SW 1271 (cell line): Measurements from ENCODE around the gene CASTOR1.

Experiments used
- DNase-seq, 2 experiments: peaks; one replicate each; lab custom pipeline; 2025; lab: John Stamatoyannopoulos, UW

Gene CASTOR1

DNA sequence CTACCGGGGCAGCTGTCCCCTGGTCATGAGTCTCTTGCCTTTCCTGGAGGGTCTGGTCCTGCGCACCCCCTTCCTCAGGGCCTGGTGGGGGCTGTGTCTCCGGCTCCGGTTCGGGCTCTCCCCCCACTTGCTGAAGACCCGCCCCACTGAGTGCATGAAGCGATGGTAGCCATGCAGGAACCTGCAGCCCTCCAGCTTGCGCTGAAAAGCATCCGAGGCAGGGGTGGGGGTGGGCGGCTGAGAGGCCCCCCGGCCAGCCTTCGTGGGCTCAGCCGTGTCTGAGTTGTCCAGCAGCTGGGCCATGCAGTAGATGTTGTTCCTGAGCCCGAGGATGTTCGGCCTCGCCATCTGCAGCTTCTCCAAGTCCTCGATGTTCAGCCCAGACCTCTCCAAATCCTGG is 25.4 kb downstream of the CASTOR1 start:
- no peak for DNase-seq

DNA sequence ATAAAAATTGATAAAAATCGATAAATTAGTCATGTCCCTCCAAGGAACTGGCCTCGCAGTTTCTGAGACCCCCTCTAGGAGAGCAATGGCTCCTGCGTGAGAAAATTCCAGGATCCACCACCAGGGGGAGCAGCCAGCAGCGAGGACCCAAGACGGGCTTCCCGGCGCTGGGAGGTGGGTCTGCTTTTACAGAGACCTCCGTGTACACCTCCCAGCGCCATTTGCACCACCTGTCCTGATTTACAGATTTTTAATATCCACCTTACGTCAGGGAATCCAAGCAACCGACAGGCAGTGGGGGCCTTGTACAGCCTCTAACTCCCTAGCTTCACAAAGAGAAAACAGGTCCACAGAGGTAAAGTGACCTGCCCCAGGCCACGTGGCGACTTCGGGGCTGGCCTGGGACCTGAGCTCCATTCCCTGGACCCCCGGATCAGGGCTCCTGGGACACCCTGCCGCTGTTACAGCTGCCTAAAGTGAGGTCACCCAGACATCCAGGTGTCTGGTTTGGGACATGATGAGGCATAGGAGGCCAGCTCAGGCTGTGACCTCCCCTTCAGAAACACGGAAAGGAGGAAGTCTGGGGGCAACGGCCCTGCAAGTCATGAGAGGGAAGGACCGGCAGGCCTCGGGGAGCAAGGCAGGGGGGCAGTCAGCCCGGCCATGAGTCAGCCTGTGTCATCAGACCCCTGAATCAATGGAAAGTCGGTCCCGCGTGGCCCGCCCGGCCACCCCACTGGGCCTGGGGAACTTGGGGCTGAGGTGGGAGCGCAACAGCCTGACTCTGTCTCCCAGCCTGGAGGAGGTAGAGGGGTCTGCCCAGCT is 26.2 kb downstream of the CASTOR1 start:
- DNase-seq: peak in 1 of 2 experiments; percentile 18

DNA sequence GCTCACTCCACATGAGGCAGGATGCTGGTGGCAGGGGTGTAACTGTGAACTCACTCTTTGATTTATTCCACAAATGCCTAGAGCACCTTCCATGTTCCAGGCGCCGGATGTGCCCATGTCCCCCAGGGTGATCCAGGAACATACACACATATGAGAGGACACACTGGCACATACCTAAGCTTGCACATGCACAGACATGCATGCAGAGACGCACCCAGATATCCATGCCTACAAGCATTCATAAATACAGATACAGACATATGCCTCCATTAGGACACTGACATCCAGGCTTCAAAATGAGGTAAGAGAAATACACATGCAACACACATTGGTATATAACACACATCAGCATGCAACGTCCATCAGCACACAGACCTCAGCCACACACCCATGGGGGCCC is 27.2 kb downstream of the CASTOR1 start:
- DNase-seq: no peak

DNA sequence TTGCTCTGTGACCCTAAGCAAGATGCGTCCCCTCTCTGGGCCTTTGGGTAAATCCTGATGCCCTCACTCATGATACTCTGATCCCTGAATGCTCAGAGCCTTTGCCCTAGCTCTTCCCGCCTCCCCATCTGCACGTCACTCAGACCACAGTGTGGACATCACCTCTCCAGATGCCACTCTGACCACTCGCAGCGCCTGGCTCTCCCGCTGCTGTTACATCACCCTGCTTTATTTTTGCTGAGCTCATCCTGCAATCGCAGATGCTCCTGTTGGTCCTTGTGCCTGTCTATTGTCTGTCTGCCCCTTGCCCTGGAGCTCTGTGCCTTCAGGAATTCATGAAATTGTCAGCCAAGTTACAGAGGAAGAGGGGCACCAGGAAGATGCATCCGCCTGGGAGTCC is 28.2 kb downstream of the CASTOR1 start:
- DNase-seq: no peak

DNA sequence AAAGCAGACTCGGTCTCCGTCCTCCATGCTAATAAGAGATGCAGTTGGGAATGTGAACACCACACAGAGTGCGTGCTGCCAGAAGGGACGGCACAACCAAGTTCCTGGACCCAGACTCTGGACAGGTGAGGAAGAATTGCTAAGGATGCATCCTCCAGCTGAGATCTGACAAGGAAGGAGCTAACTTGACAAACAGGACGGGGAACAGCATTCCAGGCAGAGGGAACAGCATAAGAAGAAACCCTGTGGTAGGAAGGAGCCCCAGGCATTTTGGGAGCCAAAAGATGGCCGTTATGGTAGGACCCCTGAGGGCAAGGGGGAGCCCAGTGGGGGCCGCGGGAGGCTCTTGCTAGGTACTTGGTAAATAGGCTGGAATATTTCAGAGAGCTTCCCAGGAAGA is 28.6 kb downstream of the CASTOR1 start:
- DNase-seq: no peak

DNA sequence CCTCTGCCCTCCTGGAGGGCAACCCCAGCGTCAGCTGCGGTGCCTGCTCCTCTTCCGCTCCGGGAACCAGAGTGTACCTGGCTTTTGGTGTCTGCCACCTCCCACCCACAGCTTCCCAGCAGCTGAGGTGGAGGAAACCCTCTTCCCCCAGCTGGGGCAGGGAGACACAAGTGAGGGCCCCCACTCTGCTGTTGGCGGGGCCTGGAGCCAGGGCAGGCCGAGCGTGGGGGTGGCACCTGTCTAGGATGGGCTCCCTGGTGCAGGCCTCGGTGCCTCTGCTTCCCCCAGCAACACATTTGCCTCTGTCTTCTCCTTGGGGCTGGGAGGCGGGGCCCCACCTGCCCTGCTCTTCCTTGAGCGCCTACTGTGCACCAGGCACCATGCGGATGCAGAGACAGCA is 29.0 kb downstream of the CASTOR1 start:
- DNase-seq: no peak

DNA sequence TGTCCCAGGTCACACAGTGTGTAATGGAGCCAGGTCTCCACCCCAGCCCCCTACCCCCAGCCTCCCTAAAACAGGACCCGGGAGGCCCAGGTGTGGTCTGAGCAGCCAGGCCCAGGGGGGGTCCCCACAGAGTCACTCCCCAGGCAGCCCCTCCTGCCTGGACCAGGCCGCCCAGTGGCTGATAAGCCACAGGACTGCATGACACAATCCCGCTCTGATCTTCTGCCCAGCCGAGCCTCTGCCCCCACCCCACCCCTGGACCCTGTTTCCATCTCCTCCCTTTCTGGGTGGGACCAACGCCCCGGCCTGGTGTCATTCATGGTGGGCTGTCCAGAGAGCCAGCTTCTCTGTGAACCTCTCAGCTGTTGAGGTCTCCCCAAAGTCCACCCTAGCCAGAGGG is 35.0 kb downstream of the CASTOR1 start:
- DNase-seq: no peak

DNA sequence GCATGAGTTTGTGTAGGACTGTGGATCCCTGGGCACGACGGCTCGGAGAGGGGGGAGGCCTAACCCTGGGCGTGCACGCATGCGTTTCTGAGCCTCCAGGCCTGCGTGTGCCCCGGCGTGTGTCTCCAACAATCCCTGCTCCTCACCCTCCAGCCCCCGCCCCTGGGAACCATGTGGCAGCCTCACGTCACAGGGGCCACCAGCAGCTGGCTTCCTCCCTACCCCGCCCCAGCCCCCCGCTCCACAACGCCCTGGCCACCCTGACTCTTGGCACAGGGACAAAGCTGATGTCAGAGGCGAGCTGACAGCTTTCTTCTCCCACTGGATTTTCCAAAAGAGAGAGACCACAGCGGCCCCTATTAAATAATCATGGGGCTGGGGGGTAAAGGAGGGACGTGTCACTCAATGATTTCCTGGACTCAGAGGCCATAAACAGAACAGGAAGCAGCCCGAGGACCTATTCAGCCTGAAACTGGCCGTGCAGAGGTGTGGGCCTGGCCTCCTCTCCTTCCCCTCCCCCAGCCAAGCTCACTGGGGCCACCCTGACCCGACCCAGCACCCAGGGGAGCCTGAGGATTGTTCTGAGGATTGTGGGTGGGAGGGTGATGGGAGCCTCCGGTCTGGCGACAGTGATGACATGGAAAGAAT is 36.0 kb downstream of the CASTOR1 start:
- DNase-seq: no peak

DNA sequence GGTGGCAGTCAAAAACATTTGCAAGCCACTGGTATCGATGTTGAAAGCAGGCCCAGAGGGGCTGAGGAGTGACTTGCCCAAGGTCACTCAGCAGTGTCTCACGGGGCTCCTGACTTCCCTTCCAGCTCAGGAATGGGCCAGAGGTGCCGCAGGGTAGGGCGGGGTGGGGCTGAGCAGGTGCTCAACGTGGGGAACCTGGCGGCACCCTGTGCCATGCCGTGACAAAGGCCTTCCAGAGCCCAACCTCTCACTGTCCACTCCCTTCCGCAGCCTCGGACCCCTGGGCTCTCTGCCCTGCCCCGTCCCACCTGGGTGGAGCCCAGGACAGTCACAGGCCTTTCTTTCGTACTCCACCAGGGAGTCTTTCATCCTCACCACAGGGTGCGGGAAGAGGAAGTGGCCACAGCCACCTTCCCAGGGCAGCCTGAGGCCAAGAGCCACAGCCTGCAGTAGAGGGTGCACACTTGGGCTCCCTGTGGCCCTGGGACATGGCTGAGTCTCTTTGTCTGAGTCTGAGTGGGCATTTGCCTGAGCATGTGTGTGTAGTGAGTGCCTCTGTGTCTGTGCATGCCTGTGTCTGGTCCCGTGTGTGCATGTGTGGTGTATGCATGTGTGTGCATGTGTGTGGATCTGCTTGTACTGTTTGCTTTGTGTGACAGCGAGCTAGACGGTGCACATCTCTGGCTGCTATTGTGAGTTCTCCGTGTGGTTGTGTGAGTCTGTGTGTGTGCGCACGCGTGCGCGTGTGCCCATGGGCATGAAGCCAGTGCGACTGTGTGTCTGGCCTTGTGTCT is 36.7 kb downstream of the CASTOR1 start:
- no peak for DNase-seq

DNA sequence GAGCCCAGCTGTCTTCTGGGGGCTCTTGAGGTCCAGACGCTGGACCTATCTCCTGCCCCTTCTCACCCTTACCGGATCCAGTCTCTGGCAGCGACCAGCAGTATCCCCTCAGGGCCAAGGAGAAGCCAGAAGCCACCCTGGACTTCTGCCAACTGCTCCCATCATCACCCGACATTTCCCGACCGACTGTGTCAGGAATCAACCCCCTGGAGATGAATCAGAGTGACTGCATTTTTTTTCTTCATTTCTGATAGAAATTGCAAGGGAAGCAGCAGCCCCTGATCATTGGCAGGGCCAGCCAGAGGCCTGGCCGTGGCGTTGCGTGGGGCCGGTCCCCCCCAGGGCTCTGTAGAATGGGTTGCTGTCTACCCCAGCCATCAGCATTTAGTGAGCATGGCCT is 37.6 kb downstream of the CASTOR1 start:
- no peak for DNase-seq

DNA sequence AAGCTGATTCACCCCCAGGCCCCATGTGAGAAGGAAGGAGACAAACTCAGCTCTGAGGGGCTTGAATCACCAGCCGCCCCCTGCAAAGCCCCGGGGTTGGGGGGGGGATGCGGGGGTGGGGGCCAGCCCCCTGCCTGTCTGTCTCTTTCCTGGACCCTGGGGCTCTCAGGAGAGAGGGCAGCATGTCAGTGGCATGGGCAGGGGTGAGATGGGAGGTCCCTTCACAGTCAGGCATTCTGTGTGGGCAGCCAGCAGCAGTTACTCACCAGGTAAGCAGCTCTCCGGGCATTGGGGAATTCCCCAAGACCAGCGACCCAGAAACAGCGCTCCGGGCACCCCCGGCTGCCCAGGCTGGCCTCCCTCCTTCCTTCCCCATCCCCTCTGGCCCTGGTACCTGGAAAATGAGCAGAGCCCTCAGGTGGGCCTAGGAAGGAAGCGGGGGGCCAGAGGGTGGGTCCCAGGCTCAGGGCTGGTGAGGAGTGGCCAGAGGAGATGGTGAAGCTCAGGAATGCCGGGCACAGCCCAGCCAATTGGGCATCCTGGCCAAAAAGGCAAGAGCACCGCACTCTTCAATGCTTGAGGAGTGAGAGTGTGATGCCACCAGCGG is 38.5 kb downstream of the CASTOR1 start:
- DNase-seq: peak in 1 of 2 experiments; percentile 57

DNA sequence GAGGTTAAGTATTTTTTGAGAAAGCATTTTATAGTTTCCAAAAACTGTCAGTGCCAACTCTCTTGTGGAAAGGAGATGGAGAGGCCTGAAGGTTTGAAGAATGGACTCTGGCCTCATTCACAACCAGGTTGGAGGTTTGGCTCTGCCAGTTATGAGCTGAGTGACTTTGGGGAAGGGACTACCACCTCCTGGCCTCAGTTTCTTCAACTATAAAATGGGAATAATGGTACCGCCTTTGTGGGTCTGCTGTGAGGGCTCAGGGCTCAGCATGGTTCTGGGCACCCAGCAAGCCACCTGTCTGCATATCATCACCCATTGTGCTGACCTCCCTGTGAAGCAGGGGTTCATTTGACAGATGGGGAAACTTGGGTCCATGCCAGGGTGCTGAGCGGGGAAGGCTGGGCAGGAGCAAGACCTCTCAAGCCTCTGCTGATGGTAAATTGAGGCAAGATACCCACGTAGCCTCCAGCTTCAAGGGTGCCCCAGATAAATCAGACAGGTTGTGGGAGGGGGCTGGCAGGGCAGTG is 39.2 kb downstream of the CASTOR1 start:
- DNase-seq: no peak

DNA sequence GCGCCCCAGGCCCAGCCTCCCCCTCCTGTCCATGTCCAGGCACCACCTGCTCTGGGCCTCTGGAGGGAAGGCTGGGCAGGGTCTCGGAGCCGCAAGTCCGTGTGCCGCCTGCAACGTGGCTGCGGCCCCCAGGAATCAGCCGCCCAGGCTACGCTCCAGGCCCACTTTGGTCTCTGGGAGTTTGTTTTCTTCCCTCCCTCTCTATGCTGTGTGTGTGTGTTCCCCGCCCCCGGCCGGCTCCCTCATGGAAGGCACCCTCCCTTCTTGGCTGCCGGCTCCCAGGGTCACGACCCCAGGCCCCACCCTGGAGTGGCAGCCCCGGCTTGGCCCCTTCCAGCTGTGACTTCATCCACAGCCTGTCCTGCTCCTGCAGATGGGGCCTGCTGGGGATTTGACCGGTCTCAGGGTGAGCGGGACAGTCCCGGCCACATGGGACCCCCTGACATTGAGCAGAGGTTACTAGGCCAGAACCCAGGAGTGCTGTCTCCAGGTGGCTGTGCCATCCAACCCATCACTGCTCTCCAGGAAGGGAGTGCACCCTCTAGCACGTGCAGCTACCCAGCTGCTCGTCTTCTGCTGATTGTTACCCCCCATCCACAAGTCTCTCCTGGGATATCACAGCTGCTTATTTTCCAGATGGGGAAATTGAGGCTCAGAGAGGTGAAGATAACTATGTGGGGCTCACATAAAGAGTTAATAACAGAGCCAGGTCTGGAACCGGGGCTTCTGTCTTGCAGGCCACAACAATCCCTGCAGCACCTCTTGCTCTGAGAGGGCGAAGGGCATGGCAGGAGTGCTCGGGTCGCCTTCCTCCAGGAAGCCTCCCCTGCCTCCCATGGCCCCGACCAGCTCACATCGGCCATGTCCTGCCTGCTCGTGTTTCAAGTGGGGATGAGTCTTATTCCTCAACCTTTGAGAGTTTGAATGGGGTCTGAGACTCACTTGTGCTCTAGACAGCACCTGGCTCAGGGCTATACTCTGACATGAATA is 40.0 kb downstream of the CASTOR1 start:
- DNase-seq: no peak

DNA sequence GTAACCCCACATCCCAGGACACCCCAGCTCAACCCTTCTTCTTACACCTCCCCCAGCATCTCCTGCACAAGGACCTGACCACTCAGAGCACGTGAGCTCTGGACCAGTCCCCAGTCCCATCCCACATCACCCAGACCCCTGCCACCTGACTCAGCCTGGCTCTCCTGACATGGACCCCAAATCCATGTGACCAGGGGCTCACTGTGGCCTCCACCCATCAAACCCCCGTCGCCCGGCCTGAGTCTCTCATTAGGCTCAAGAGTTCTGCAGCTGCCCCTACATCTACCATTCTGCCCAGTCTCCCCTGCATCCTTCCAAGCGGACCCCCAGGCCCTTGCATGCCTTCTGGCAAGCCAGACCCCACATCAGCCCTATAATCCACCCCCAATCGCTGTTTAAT is 40.8 kb downstream of the CASTOR1 start:
- DNase-seq: no peak

DNA sequence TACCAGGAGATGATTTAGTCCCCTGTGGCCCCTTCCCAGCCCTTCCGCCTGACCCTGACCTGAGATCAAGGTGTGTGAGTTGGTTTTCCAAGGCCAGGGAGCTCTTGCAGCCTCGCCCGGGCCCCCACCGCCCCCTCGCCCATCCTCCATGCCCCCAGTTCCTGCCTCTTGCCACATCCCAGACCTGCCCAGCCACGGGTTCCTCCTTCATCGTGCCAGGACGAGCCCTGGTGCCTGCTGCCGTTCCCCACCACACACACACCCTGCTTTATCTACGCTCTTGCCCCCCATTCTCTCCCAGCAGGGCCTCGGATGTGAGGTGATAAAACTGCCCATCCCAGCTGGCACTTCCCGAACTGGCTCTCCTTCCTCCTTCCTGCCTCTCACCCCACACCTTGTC is 41.3 kb downstream of the CASTOR1 start:
- DNase-seq: no peak

DNA sequence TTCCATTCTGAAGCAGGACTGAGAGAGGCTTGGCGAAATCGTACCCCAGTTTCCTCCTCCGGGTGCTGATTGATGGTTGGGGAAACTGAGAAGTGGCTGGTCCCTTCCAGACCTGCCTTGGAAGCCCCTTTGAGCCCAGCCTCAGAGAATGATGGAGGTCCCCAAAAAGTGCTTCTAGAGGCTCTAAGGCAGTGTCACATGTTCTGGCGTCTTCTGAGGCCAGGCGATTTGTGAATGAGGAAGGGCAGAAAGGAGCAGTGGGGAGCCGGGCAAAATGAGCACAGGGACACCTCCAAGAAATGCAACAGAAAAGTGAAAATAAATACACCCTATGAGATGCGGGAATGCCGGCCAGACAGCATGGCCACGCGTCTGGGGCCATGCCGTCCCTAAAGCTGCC is 41.7 kb downstream of the CASTOR1 start:
- DNase-seq: no peak

DNA sequence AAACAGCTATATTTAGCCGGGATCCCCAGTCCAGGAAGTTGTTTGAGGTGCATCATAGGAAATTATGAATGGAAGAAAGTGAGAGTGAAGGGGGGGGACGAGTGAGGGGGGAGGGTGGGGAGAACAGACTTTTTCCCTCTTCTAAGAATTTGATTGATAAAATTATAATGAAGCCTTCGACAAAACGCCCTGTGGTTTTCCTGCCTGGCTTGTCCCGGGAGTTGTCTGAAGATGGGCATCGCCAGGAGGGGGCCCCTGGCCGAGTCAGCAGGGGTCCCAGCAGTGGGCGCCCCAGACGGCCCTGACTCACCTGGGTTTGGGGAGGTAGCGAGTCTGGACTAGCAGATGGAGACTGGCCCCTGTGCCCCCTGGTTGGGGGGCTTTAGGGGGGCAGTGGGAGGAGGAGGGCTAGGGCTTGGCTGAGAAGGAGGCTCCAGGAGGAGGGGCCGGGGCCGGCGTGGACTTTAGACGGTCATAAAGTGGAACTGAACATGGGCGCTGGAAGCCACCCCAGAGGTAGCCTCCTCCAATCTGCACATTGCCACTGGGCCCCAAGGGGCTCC is 42.4 kb downstream of the CASTOR1 start:
- no peak for DNase-seq

DNA sequence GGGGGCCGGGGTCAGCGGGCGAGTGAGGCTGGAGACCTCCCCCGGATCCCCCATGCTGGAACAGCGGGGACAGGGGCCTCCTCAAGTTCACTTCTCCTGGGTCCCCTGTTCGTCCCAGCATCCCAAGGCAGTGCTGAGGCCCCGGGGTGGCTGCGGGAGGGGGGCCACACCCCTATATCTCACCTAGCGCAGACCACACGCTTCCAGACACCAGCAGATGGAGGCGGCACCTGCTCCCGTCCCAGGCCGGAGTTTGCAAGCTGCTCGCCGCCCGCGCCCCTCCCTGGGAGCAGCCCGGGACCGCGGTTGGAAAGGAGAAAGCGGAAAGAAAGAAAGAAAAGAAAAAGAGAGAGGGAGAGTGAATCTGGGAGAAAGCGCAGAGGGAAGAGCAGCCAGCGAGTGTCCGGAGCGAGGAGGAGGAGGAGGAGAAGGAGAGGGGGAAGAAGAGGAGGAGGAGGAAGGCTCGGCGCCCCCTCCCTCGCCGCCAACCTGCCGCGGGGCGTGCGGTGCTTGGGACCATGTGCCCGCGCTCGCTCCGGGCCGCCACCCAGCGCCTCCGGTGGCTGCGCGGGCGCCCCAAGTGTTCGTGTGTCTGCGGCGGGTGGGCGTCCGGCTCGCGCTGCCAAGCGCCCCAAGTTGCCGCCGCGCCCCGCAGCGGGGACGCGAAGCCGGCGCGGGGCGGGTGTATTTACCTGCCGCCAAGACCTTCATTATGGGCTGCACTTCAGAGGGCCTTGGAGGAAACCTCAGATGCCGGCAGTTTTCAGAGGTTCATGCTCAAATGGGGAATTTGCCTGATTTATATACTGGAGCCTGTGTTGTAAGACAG is 43.1 kb downstream of the CASTOR1 start, which contains the start of gene LIF:
Gene LIF (minus strand): TSS at position 775 of the 829 bp plus-strand sequence. CDS start 64 bp downstream, at position 711.
- DNase-seq: peak in 1 of 2 experiments; percentile 40

DNA sequence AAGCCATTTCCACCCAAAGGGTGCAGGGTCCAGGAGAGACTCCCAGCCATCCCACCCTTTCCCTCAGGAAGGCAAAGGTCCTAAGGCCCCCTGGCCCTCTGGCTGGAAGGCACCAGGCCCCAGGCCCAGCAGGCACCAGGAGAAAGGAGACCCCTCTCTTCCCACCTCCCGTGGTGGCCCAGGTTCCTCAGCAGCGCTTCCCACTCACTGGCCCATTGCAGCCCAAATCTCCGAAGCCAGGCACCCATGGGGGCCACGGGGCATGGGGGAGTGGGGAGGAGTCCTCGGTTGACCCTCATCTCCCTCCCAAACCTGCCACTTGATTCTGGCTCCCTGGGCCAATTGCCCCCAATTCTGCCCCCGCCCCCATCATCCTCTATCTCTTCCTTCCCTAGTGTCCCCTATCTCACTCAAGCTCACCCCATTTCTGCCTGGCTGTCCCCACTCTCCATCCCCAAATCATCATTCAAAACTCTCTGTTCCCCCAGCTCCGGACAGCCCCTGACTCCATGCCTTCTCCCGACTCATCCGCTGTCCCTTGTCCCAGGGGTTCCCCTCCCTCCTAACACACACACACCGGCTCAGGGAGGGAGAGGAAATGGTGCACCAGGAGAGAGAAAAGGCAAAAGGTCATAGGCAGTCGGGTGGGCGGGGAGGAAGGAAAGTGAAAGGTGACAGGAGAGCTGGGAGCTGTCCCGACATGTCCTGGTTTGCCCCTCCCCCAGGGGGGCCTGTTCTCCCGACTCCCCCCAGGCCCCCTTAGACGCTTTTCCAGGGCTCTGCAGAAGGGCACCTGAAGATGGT is 43.9 kb downstream of the CASTOR1 start:
- DNase-seq: no peak
